Measurements from ENCODE around the gene CHPF.

The CHPF gene

DNA sequence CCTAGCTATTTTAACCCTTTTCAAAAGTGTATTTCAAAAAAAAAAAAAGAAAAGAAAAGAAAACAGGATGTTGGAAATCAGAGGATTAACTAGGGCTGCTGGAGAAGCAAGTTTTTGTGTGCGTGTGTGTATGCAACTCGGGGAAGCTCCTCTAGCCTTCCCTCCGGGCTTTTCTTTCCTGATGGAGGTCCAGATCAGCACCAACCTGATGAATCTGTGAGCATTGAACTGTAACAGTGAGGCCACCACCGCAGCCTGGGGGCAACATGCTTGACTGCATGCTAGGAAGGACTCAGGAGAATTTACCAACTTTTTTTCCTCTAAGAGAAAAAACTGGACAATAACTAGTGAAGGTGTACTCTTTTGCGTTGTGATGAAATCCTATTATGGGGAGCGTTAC is 25.4 kb upstream of the CHPF start:
- TF ChIP-seq, protein P1, sequence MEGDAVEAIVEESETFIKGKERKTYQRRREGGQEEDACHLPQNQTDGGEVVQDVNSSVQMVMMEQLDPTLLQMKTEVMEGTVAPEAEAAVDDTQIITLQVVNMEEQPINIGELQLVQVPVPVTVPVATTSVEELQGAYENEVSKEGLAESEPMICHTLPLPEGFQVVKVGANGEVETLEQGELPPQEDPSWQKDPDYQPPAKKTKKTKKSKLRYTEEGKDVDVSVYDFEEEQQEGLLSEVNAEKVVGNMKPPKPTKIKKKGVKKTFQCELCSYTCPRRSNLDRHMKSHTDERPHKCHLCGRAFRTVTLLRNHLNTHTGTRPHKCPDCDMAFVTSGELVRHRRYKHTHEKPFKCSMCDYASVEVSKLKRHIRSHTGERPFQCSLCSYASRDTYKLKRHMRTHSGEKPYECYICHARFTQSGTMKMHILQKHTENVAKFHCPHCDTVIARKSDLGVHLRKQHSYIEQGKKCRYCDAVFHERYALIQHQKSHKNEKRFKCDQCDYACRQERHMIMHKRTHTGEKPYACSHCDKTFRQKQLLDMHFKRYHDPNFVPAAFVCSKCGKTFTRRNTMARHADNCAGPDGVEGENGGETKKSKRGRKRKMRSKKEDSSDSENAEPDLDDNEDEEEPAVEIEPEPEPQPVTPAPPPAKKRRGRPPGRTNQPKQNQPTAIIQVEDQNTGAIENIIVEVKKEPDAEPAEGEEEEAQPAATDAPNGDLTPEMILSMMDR (IDR thresholded peaks at IDR 0.05; ENCODE audit: low read depth, low read length), result no peak
- H3K9me3 ChIP-seq (ENCODE audit: severe bottlenecking), result no peaks in the 10 kb centered on the region
- peak; percentile 44 for DNase-seq
- H3K4me3 ChIP-seq (ENCODE audit: low read depth, low read length), result peak overlapping the region; percentile 64
- H3K27me3 ChIP-seq (ENCODE audit: insufficient read depth, low read depth, severe bottlenecking), result no peaks in the 10 kb centered on the region
- peak overlapping the region; percentile 72 for H3K27ac ChIP-seq
- peaks cover 37% of the 10 kb centered on the region for H3K36me3 ChIP-seq

DNA sequence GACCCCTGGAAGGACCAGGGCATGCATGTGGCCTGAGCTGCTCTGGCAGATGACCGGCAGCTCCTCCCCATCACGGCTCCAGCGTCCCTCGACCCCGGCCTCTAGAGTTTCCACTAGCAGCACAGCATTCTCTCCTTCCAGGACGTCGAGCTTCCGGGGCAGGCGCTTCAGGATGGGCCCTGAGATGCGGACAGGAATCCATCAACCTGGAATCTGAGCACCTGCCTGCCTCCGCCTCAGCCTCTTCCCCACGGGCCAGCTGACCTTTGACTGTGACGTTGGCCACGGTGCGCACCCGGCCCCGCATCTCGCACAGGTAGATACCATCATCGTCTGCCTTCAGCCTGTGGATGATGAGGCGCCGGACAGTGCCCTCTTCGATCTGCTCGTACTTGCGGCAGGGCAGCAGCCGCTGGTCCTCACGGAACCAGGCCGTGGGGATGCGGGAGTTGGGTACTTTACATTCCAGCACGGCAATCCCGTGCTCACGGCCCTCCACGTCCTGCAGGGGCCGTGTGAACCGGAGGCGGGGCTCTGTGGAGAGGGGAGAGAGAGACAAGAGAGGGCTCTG is 24.3 kb upstream of the CHPF start:
- TF ChIP-seq, protein P1 (IDR thresholded peaks at IDR 0.05; ENCODE audit: low read depth, low read length), result no peak
- DNase-seq, result no peak
- no peak overlapping the region for H3K4me3 ChIP-seq (ENCODE audit: low read depth, low read length)
- no peaks in the 10 kb centered on the region for H3K27me3 ChIP-seq (ENCODE audit: insufficient read depth, low read depth, severe bottlenecking)
- H3K27ac ChIP-seq, result no peak overlapping the region
- no peaks in the 10 kb centered on the region for H3K9me3 ChIP-seq (ENCODE audit: severe bottlenecking)
- H3K36me3 ChIP-seq, result peaks cover 45% of the 10 kb centered on the region

DNA sequence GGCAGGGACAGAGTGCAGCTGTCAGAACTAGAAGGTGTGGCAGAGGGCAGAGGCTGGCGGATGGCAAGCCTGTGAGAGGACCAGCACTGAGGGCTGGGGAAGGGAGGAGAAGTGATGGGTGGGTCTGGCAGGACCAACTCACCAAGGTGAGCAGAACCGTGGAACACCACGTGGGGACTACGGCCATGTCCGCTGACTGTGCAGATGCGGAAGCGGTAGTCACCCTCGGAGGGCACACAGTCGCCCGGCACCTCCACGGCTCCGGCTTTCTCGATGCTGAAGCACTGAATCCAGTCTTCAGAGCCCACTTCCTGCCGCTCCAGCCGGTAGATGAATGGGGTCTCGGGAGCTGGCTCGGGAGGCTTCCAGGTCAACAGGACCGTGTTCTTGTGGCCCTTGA is 23.5 kb upstream of the CHPF start:
- H3K36me3 ChIP-seq, result peaks cover 45% of the 10 kb centered on the region
- DNase-seq, result no peak
- H3K27me3 ChIP-seq (ENCODE audit: insufficient read depth, low read depth, severe bottlenecking), result no peaks in the 10 kb centered on the region
- H3K27ac ChIP-seq, result no peak overlapping the region
- H3K9me3 ChIP-seq (ENCODE audit: severe bottlenecking), result no peaks in the 10 kb centered on the region
- no peak overlapping the region for H3K4me3 ChIP-seq (ENCODE audit: low read depth, low read length)
- TF ChIP-seq, protein P1 (IDR thresholded peaks at IDR 0.05; ENCODE audit: low read depth, low read length), result no peak

DNA sequence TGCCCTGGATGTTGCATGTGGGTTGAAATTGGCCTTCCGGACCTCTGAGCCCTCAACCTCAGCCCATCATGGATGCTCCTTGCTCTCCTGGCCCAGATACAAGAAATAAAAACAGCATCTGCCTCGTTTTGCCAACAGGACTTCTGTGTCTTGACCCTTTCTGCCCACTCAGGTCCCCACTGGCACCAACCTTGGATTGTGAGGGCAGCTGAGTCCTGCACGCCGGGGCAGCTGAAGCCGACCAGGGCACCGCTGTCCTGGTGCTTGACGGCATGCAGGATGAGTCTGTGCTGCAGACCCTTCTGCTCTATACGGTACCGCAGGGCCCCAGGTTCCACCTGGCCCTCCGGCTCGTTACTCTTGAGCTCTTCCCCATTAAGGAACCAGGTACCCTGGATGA is 23.0 kb upstream of the CHPF start:
- Histone ChIP-seq H3K4me3 (ENCODE audit: low read depth, low read length) (no peak overlapping the region), H3K36me3 (peaks cover 45% of the 10 kb centered on the region), H3K9me3 (ENCODE audit: severe bottlenecking) (no peaks in the 10 kb centered on the region), H3K27me3 (ENCODE audit: insufficient read depth, low read depth, severe bottlenecking) (no peaks in the 10 kb centered on the region), H3K27ac (no peak overlapping the region)
- DNase-seq, result no peak
- TF ChIP-seq, protein P1 (IDR thresholded peaks at IDR 0.05; ENCODE audit: low read depth, low read length), result no peak

DNA sequence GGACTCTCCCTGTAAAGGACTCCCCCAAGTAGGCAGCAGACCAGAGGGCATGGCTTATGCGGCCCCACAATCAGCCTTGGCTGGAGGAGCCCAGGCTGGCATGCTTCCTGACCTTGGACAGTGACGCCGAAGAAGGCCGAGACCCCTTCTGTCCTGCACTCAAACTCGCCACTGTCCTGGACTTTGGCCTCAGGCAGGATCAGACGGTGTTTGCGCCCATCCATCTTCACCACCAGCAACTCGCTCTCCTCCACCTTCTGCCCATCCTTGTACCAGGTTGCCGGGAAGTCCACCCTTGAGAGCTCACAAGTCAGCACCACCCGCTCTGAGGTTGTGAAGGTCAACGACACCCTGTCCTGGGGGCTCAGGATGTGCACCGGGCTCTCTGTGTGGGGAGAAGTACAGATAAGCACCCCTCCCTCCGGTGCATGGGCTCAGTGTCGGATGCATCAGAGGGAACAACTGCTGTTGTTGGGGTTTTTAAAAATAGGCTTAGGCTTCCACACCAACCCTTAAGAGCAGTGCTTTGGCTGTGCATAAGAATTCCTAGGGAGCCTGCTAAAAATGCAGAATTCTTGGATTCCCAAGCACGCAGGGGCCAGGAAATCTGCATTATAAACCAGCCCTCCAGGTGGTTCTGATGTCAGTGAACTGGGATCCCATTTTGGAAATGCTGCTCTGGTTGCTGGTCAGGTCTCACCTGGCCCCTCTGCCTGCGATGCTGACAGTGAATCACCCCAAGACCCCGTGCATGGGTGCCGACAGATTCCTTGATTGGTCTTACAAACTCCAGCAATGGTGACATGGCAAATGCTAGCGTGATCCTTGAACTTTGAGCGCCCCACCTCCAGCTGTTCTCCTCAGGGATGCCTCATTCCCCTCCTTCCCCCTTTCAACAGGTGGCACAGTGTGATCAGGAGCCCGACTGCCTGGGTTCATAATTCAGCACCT is 21.8 kb upstream of the CHPF start:
- H3K36me3 ChIP-seq, result peaks cover 45% of the 10 kb centered on the region
- TF ChIP-seq, protein P1 (IDR thresholded peaks at IDR 0.05; ENCODE audit: low read depth, low read length), result no peak
- no peak overlapping the region for H3K27ac ChIP-seq
- H3K27me3 ChIP-seq (ENCODE audit: insufficient read depth, low read depth, severe bottlenecking), result no peaks in the 10 kb centered on the region
- no peak for DNase-seq
- H3K9me3 ChIP-seq (ENCODE audit: severe bottlenecking), result no peaks in the 10 kb centered on the region
- no peak overlapping the region for H3K4me3 ChIP-seq (ENCODE audit: low read depth, low read length)

Measured in WERI-Rb-1 (cell line).